ENCODE measurements around the gene DUSP3.

DNA sequence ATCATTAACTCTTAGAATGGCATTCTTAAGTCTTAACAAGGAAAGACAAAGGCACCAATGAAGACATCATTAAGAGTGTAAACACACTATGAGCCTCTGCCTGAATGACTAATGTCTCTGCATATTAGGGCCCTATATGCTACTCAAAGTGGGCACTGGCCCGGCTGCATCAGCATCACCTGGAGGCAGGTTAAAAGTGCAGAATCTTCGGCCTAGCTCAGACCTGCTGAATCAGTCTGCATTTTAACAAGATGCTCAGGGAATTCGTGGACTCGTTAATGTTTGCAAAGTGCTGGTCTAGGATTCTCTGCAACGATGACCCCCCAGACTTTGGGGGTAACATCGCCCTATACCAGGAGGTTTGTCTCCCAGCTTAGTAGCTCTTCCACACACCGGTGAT, 47.4 kb upstream of the DUSP3 start:
- no peak for TF ChIP-seq GATA2 (IDR thresholded peaks at IDR 0.05; ENCODE audit: low read depth, low read length)
- TF ChIP-seq GATA3 (IDR thresholded peaks at IDR 0.05; ENCODE audit: low read depth, low read length) = no peak
